Dermis blood vessel endothelial cell (primary cell): Measurements from ENCODE around the gene IKZF3. TPM values are rescaled to one million over a fixed set of nuclear protein-coding genes. Genes with fewer than 3 reads are reported as not detected.
"Not testable (repeated sequence)": the region's sequence is repeated elsewhere in the genome, so short reads cannot be mapped to it uniquely, and the experiment has no call there.

Source experiments
- DNase-seq: peaks from one replicate; pipeline ENCODE4 v3.0.0; 2010
- total RNA-seq: library from RNA; depleted of rRNA; stranded (reverse); fragments of >200 nt; gene quantifications from 2 replicates; pipeline ENCODE4 v1.2.3, GENCODE V29; 2014

The IKZF3 gene
- total RNA-seq, 1 donor from 2014 or later = not detected

GRCh38 chr17:39738983-39739884 is 124.9 kb downstream of the IKZF3 start:
- no peak for DNase-seq

DNA sequence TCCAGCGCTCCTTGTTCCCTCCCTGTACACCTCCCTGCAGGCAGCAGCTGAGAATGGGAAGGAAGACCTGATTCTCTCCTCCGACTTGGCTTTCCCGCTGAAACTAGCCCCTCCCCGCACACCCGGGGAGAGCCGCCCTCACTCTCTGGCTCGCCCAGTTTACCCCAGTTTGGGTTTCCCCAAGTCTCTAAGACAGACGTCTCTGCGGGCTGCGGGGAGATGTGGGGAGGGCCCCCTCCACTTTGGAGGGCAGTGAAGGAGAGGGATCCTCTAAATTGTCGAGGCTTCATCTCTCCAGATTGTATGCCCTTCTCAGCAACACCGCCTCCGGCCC is 125.6 kb downstream of the IKZF3 start:
- DNase-seq = no peak

DNA sequence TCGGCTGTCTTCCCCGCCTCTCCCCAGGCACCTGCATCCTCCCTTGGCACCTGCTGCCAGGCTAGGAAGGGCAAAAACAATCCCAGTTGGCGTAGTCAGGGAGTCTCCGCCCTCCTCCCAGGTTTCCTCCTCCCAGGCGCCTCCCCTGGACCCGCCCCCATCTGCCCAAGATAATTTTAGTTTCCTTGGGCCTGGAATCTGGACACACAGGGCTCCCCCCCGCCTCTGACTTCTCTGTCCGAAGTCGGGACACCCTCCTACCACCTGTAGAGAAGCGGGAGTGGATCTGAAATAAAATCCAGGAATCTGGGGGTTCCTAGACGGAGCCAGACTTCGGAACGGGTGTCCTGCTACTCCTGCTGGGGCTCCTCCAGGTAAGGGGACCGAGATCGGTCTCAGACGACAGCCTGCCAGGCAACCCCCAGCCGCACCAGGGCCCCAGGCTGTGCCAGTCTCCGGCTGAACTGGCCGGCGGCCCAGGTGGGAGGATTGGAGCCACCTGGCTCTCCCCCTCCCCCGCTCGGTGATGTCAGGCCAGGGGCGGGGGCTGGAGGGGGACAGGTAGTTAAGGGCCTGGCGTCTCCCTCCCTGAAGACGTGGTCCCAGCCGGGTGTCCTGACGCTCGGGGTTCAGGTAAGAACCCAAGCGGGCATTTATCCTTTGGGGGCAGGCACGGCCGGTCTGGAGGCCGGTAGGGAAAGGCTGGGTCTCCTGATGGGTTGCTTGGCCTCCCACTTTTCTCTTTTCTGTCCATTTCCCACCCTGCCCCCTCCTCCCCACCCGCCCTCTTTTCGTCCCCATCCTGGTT is 126.1 kb downstream of the IKZF3 start, which contains the start of gene GRB7:
Gene GRB7 (plus strand): TSS at position 179 of the 808 bp plus-strand sequence. CDS start 4,364 bp downstream, outside the sequence.
- DNase-seq = no peak

- no peak for DNase-seq
Observed at GRCh38 chr17:39737206-39737759, 126.8 kb downstream of the IKZF3 start.

- no peak for DNase-seq
Observed at GRCh38 chr17:39736319-39737165, 127.6 kb downstream of the IKZF3 start.

DNA sequence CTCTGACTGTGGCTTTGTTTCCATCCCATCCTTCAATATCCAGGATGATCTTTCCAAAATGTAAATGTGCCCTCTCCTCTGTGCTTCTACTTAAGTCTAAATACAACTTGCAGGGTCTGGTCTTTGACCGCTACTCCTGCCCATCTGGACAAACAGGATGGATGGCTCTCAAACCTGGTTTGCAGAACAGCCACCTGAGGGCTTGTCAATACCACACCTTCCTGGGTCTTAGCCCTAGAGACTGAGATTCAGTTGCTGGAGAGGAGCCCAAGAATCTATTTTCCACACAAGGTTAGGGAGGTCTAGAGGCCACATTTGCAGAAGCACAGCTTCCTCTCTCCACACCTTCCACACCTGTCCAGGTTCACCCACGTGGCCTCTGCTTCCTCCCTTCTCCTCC is 128.2 kb downstream of the IKZF3 start:
- no peak for DNase-seq

DNA sequence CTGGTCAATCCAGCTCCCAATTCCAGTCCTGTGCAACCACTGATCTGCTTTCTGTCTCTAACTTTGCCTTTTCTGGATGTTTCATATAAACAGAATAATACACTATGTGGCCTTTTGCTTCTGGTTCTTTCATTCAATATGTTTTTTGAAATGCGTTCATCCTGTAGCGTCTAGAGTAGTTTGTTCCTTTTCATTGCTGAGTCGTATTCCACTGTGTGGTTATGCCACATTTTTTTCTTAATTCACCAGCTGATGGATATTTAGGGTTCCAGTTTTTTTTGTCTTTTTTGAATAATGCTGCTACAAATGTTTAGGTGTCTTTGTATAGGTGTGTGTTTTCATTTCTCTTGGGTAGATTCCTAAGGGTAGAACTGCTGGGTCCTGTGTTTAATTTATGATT is 131.5 kb downstream of the IKZF3 start:
- DNase-seq = no peak

- peak; percentile 89 for DNase-seq
Observed at GRCh38 chr17:39730095-39730921, 133.8 kb downstream of the IKZF3 start, which contains the start of gene MIEN1. MIEN1 (minus strand) TSS chr17:39730532; CDS start chr17:39730495, 37 bp downstream.

DNA sequence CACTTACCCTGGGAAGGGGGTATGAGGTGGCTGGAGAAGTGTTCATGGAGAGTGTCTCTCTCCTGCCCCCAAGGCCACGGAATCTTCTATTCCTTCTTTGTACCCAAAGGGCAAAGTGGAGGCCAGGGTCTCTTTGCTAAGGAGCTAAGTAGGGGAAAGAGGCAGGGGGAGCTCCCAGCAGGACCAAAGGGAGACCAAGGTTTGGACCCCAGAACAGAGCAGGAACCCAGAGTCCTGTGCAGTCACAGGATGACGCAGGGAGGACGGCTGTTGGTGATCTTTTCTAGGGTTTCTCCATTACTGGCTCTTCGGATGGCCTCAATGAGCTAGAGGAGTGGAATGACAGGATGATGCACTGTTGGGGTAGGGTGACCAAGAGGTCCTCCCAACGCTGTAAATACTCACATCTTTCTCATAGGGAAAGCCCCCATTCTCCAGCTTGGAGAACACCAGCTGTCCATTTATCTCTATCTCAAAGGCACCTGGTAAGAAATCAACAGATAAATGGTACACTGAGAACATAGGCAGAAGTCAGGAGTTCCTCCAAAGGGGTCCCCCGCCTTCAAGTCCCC is 134.7 kb downstream of the IKZF3 start:
- DNase-seq = no peak

DNA sequence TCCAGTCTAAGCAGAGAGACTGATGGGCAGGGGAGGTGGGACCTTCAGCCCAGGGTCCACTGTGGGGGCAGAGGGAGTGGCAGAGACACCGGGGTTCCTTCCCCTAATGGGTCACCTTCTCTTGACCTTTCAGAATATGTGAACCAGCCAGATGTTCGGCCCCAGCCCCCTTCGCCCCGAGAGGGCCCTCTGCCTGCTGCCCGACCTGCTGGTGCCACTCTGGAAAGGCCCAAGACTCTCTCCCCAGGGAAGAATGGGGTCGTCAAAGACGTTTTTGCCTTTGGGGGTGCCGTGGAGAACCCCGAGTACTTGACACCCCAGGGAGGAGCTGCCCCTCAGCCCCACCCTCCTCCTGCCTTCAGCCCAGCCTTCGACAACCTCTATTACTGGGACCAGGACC is 136.6 kb downstream of the IKZF3 start:
- no peak for DNase-seq

DNA sequence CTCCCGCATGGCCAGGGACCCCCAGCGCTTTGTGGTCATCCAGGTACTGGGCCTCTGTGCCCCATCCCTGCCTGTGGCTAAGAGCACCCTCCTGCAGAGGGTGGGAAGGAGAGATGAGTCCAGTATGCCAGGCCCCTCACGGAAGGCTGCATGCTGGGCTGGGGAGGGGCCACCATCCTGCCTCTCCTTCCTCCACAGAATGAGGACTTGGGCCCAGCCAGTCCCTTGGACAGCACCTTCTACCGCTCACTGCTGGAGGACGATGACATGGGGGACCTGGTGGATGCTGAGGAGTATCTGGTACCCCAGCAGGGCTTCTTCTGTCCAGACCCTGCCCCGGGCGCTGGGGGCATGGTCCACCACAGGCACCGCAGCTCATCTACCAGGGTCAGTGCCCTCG is 137.5 kb downstream of the IKZF3 start:
- no peak for DNase-seq

GRCh38 chr17:39725923-39726322 is 138.2 kb downstream of the IKZF3 start:
- not testable (repeated sequence) for DNase-seq

- DNase-seq = no peak
Observed at GRCh38 chr17:39724731-39725130, 139.4 kb downstream of the IKZF3 start.

DNA sequence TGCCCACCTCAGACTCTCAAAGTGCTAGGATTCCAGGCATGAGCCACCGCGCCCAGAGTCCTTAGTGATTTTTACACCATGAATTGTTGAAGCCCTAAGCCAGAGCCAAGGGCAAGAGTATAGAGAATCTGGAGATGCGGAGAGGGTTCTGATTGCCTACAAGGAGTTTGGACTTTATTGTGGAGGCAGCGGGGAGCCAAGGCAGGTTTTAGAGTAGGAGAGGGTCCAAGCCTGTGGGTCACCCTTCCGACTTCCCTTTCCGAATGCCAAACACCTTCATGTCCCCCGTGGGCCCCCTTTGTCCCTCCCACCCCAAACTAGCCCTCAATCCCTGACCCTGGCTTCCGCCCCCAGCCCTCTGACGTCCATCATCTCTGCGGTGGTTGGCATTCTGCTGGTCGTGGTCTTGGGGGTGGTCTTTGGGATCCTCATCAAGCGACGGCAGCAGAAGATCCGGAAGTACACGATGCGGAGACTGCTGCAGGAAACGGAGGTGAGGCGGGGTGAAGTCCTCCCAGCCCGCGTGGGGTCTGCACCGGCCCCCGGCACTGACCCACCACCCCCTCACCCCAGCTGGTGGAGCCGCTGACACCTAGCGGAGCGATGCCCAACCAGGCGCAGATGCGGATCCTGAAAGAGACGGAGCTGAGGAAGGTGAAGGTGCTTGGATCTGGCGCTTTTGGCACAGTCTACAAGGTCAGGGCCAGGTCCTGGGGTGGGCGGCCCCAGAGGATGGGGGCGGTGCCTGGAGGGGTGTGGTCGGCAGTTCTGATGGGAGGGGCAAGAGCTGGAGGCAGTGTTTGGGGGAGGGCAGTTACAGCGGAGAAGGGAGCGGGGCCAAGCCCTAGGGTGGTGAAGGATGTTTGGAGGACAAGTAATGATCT is 140.9 kb downstream of the IKZF3 start:
- DNase-seq = no peak

- DNase-seq = no peak
Observed at GRCh38 chr17:39722104-39722503, 142.0 kb downstream of the IKZF3 start.

GRCh38 chr17:39719563-39720355 is 144.4 kb downstream of the IKZF3 start:
- DNase-seq = no peak

- no peak for DNase-seq
Observed at GRCh38 chr17:39717660-39718059, 146.5 kb downstream of the IKZF3 start.

- no peak for DNase-seq
Observed at GRCh38 chr17:39716879-39717536, 147.1 kb downstream of the IKZF3 start.
